Measurements from ENCODE around the gene SLC39A13. TPM values are rescaled to one million over a fixed set of nuclear protein-coding genes. Genes with fewer than 3 reads are reported as not detected.

The SLC39A13 gene
- polyA plus RNA-seq, 3 donors, result 4.8 to 27.4 (median 5.9) TPM

DNA sequence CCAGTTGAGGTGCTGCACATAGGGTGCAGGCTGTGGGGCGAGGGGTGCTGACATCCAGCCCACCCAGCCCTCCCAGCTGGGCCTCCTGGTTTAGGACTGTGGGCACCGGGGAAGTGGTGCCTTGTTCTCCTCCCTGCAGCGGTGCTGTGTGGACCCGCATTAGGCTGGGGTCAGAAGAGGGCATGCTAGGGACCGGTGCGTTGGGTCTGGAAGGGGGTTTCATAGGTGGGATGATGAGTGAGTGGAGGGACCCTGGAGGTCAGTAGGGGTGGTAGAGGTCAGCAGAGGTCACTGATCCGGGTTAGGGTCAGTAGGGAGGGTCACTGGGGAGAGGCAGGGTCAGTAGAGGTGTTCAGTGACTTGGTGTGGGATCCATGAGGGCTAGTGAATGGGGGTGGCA lies 49.2 kb upstream of the SLC39A13 start:
- Mint-ChIP-seq H3K4me3 (peak overlapping the region; percentile 57 to 83), H3K36me3 (peaks cover 22 to 36% of the 10 kb centered on the region in 2 donors), H3K9me3 (no peaks in the 10 kb centered on the region), H3K27ac (peak overlapping the region in 6 of 7 donors; percentile 88 to 96 (median 93)), H3K4me1 (peaks cover 45% of the 10 kb centered on the region), H3K27me3 (ENCODE audit: low read depth in 3 of 3) (no peaks in the 10 kb centered on the region)
- Histone ChIP-seq H3K9me3 (replicated peaks in 1 of 2; ENCODE audit: control insufficient read depth in 1 of 2, insufficient read depth in 1 of 2, low read length in 2 of 2) (no peaks in the 10 kb centered on the region), H3K4me3 (replicated peaks in 1 of 3; ENCODE audit: low read depth in 2 of 3, low read length in 3 of 3) (peak overlapping the region in 1 of 3 experiments; percentile 51), H3K4me1 (ENCODE audit: control insufficient read depth in 1 of 2, insufficient read depth in 2 of 2, low read length in 2 of 2) (peaks cover 52 to 58% of the 10 kb centered on the region in 2 donors), H3K4me2 (replicated peaks; ENCODE audit: extremely low read depth, low read length, poor library complexity, severe bottlenecking) (peak overlapping the region; percentile 58), H3K9ac (ENCODE audit: insufficient read depth, low read length, poor library complexity, severe bottlenecking) (peak overlapping the region; percentile 15), H3K27me3 (ENCODE audit: control insufficient read depth in 2 of 2, insufficient read depth in 2 of 2, low read length in 2 of 2) (no peaks in the 10 kb centered on the region), H3K27ac (ENCODE audit: low read depth in 1 of 2, low read length in 2 of 2) (peak overlapping the region; percentile 57 to 82), H2AFZ (ENCODE audit: insufficient read depth, low read depth, low read length, poor library complexity, severe bottlenecking) (no peak overlapping the region), H3K79me2 (ENCODE audit: insufficient read depth, low read length) (peaks cover 81% of the 10 kb centered on the region), H3K36me3 (replicated peaks in 1 of 2; ENCODE audit: control insufficient read depth in 1 of 2, insufficient read depth in 2 of 2, low read length in 2 of 2) (peaks cover 59 to 81% of the 10 kb centered on the region in 2 donors), H4K20me1 (ENCODE audit: insufficient read depth, low read length) (peaks cover 100% of the 10 kb centered on the region)
- intact Hi-C loops (cut with micrococcal nuclease), result no loop called here
- TF ChIP-seq, protein P1, sequence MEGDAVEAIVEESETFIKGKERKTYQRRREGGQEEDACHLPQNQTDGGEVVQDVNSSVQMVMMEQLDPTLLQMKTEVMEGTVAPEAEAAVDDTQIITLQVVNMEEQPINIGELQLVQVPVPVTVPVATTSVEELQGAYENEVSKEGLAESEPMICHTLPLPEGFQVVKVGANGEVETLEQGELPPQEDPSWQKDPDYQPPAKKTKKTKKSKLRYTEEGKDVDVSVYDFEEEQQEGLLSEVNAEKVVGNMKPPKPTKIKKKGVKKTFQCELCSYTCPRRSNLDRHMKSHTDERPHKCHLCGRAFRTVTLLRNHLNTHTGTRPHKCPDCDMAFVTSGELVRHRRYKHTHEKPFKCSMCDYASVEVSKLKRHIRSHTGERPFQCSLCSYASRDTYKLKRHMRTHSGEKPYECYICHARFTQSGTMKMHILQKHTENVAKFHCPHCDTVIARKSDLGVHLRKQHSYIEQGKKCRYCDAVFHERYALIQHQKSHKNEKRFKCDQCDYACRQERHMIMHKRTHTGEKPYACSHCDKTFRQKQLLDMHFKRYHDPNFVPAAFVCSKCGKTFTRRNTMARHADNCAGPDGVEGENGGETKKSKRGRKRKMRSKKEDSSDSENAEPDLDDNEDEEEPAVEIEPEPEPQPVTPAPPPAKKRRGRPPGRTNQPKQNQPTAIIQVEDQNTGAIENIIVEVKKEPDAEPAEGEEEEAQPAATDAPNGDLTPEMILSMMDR (IDR thresholded peaks at IDR 0.05), result no peak
- 33% methylated on average over 5 of the region's 7 CpGs for WGBS (ENCODE audit: insufficient coverage)
- no peak for DNase-seq

DNA sequence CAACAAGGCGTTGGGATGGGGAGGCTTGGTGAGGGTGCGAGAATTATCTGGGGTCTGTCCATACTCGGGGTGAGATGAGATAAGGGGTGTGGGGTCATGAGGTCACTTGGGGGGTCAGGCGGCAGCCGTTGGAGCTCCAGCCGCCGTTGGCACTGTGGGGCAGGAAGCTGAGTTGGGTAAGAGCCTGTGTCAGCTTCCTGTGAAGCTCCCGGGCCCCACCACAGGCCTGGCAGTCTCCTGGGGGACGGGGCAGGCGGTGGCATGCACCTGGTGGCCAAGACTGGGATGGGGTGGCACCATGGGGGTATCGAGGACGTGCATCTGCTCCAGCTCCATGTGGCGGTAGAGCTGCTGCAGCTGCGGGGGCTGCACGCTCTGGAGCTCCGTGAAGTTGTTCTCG lies 48.8 kb upstream of the SLC39A13 start:
- peaks cover 56 to 62% of the 10 kb centered on the region in 2 donors for H3K4me1 ChIP-seq (ENCODE audit: control insufficient read depth in 1 of 2, insufficient read depth in 2 of 2, low read length in 2 of 2)
- no peaks in the 10 kb centered on the region for H3K27me3 Mint-ChIP-seq (ENCODE audit: low read depth in 3 of 3)
- peaks cover 49% of the 10 kb centered on the region for H3K4me1 Mint-ChIP-seq
- H3K27me3 ChIP-seq (ENCODE audit: control insufficient read depth in 2 of 2, insufficient read depth in 2 of 2, low read length in 2 of 2), result no peaks in the 10 kb centered on the region
- TF ChIP-seq, protein P1 (IDR thresholded peaks at IDR 0.05), result no peak
- peaks cover 22 to 35% of the 10 kb centered on the region in 2 donors for H3K36me3 Mint-ChIP-seq
- peaks cover 100% of the 10 kb centered on the region for H4K20me1 ChIP-seq (ENCODE audit: insufficient read depth, low read length)
- peak overlapping the region; percentile 58 for H3K4me2 ChIP-seq (replicated peaks; ENCODE audit: extremely low read depth, low read length, poor library complexity, severe bottlenecking)
- H3K79me2 ChIP-seq (ENCODE audit: insufficient read depth, low read length), result peaks cover 86% of the 10 kb centered on the region
- peak overlapping the region; percentile 15 for H3K9ac ChIP-seq (ENCODE audit: insufficient read depth, low read length, poor library complexity, severe bottlenecking)
- peak overlapping the region; percentile 57 to 82 for H3K27ac ChIP-seq (ENCODE audit: low read depth in 1 of 2, low read length in 2 of 2)
- peak; percentile 66 to 80 (median 76) for DNase-seq
- intact Hi-C loops (cut with micrococcal nuclease), result no loop called here
- H3K4me3 Mint-ChIP-seq, result peak overlapping the region; percentile 57 to 83
- peak overlapping the region in 1 of 3 experiments; percentile 51 for H3K4me3 ChIP-seq (replicated peaks in 1 of 3; ENCODE audit: low read depth in 2 of 3, low read length in 3 of 3)
- no peaks in the 10 kb centered on the region for H3K9me3 ChIP-seq (replicated peaks in 1 of 2; ENCODE audit: control insufficient read depth in 1 of 2, insufficient read depth in 1 of 2, low read length in 2 of 2)
- no peak overlapping the region for H2AFZ ChIP-seq (ENCODE audit: insufficient read depth, low read depth, low read length, poor library complexity, severe bottlenecking)
- peaks cover 0 to 1% (median 0%) of the 10 kb centered on the region in 7 donors for H3K9me3 Mint-ChIP-seq
- H3K27ac Mint-ChIP-seq, result peak overlapping the region in 6 of 7 donors; percentile 90 to 96 (median 93)
- WGBS (ENCODE audit: insufficient coverage), result 1% methylated on average over 16 of the region's 17 CpGs
- H3K36me3 ChIP-seq (replicated peaks in 1 of 2; ENCODE audit: control insufficient read depth in 1 of 2, insufficient read depth in 2 of 2, low read length in 2 of 2), result peaks cover 59 to 81% of the 10 kb centered on the region in 2 donors
